HepG2 (cell line): ENCODE results near the gene FAM187B. TPM values are rescaled to one million over a fixed set of nuclear protein-coding genes. Genes with fewer than 3 reads are reported as not detected.

Experiments
- BHLHE40 ChIP-seq: IDR thresholded peaks from 2 replicates; pipeline ENCODE4 v1.6.1; 2011; ENCODE audit warnings: low read length, improper control_type of control experiment
- ELF4 ChIP-seq: sonication (generic); formaldehyde crosslinking; IDR thresholded peaks from 2 replicates; pipeline ENCODE4 v1.5.0; 2020; ENCODE audit warnings: missing genetic modification reagents, mild to moderate bottlenecking, moderate library complexity, borderline replicate concordance
- ETV6 ChIP-seq: sonication (generic); formaldehyde crosslinking; conservative IDR thresholded peaks from 2 replicates; pipeline ENCODE4 v1.4.0; 2020; ENCODE audit warnings: missing genetic modification reagents
- GMEB2 ChIP-seq: IDR thresholded peaks from 2 replicates; pipeline ENCODE4 v1.6.1; 2016; ENCODE audit warnings: missing biosample characterization, missing genetic modification reagents, low read depth
- HNF1B ChIP-seq: sonication (generic); formaldehyde crosslinking; IDR thresholded peaks from 2 replicates; pipeline ENCODE4 v1.5.1; 2020; ENCODE audit warnings: mild to moderate bottlenecking, moderate library complexity, missing genetic modification reagents
- HOMEZ ChIP-seq: IDR thresholded peaks from 2 replicates; pipeline ENCODE4 v1.6.1; 2016; ENCODE audit warnings: low read depth
- JUN ChIP-seq: sonication (generic); formaldehyde crosslinking; IDR thresholded peaks from 2 replicates; pipeline ENCODE4 v1.4.0; 2020; ENCODE audit warnings: mild to moderate bottlenecking, missing genetic modification reagents
- NFIB ChIP-seq: sonication (generic); formaldehyde crosslinking; IDR thresholded peaks from 2 replicates; pipeline ENCODE4 v1.9.0; 2021; ENCODE audit warnings: missing genetic modification reagents, mild to moderate bottlenecking, borderline replicate concordance
- PCBP2 ChIP-seq: fragments of 200-400 bp; formaldehyde crosslinking; optimal IDR thresholded peaks from 2 replicates; pipeline ENCODE3; 2018; ENCODE audit warnings: low read length, low read depth; ENCODE audit not compliant: poor library complexity, severe bottlenecking
- POLR2G ChIP-seq: fragments of 200-400 bp; formaldehyde crosslinking; IDR thresholded peaks from 2 replicates; pipeline ENCODE4 v1.6.1; 2018; ENCODE audit warnings: mild to moderate bottlenecking, low read depth, low read length, moderate library complexity
- RAD51 ChIP-seq: fragments of 450-650 bp; IDR thresholded peaks from 2 replicates; pipeline ENCODE4 v1.6.1; 2016; ENCODE audit warnings: borderline replicate concordance
- SP1 ChIP-seq, 2 experiments: fragments of 450-650 bp in 1 of 2; sonication (generic) in 1 of 2; formaldehyde crosslinking in 1 of 2; IDR thresholded peaks; 2 replicates each; pipeline versions ENCODE4 v1.4.0 to v1.6.1; 2016 to 2020; ENCODE audit warnings: missing genetic modification reagents in 1 of 2
- ZC3H13 ChIP-seq: sonication (generic); formaldehyde crosslinking; IDR thresholded peaks from 2 replicates; pipeline ENCODE4 v1.8.1; 2023; ENCODE audit warnings: mild to moderate bottlenecking, missing genetic modification reagents, moderate library complexity
- ZFP90 ChIP-seq: sonication (generic); formaldehyde crosslinking; IDR thresholded peaks from 2 replicates; pipeline ENCODE4 v1.8.0; 2022; ENCODE audit warnings: missing genetic modification reagents, mild to moderate bottlenecking, inconsistent platforms, borderline replicate concordance
- ZNF234 ChIP-seq: sonication (generic); formaldehyde crosslinking; conservative IDR thresholded peaks from 2 replicates; pipeline ENCODE4 v1.5.1; 2020; ENCODE audit warnings: mild to moderate bottlenecking, missing genetic modification reagents
- ZNF550 ChIP-seq: sonication (generic); formaldehyde crosslinking; IDR thresholded peaks from 2 replicates; pipeline ENCODE4 v1.4.0; 2020; ENCODE audit warnings: mild to moderate bottlenecking, missing genetic modification reagents, borderline replicate concordance
- ZNF558 ChIP-seq: sonication (generic); formaldehyde crosslinking; IDR thresholded peaks from 2 replicates; pipeline ENCODE4 v1.9.0; 2022; ENCODE audit warnings: mild to moderate bottlenecking, missing genetic modification reagents, borderline replicate concordance
- ZNF574 ChIP-seq: sonication (generic); formaldehyde crosslinking; IDR thresholded peaks from 2 replicates; pipeline ENCODE4 v1.4.0; 2020; ENCODE audit warnings: missing genetic modification reagents
- ZNF761 ChIP-seq: sonication (generic); formaldehyde crosslinking; conservative IDR thresholded peaks from 2 replicates; pipeline ENCODE4 v1.4.0; 2020; ENCODE audit warnings: mild to moderate bottlenecking, missing genetic modification reagents
- ZNF768 ChIP-seq: sonication (generic); formaldehyde crosslinking; IDR thresholded peaks from 2 replicates; pipeline ENCODE4 v1.4.0; 2020; ENCODE audit warnings: missing genetic modification reagents
- polyA plus RNA-seq, 8 experiments: library from polyadenylated mRNA; depleted of rRNA in 3 of 8; stranded (reverse) in 7 of 8; unstranded in 1 of 8; fragments of >200 nt; fragmentation: Illumina TruSeq in 4 of 8; extraction: Trizol in 4 of 8; gene quantifications; 2 replicates each; pipeline versions ENCODE4 v1.2.1 to v1.2.3, GENCODE V29; 2011 to 2016; ENCODE audit warnings: low read depth in 4 of 8, missing spikeins in 1 of 8, mixed read lengths in 1 of 8; ENCODE audit not compliant: insufficient read depth in 1 of 8
- total RNA-seq, 5 experiments: library from RNA; depleted of rRNA; stranded (reverse); fragments of >200 nt; fragmentation: Illumina TruSeq; extraction: Trizol; gene quantifications; 2 replicates each; pipeline ENCODE4 v1.2.3, GENCODE V29; 2016; ENCODE audit warnings: low read depth in 1 of 5
- TF ChIP-seq, protein P1 (sequence below): sonication (generic); formaldehyde crosslinking; IDR thresholded peaks from 2 replicates; pipeline ENCODE4 v1.4.0; 2020; ENCODE audit warnings: mild to moderate bottlenecking, missing genetic modification reagents

The FAM187B gene
- total and polyA plus RNA-seq, 2 of the 13 experiments (the other 11 are each of a cell fraction or from before 2014, with no cell fraction given): not detected

DNA sequence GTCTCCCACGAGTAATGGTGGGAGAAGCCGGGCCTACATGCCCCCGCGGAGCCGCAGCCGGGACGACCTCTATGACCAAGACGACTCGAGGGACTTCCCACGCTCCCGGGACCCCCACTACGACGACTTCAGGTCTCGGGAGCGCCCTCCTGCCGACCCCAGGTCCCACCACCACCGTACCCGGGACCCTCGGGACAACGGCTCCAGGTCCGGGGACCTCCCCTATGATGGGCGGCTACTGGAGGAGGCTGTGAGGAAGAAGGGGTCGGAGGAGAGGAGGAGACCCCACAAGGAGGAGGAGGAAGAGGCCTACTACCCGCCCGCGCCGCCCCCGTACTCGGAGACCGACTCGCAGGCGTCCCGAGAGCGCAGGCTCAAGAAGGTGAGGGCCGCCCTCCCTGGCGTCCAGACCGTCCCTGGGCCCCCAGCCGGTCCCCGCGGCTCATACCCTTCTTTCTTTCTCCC, 38.8 kb upstream of the FAM187B start (continued):
- TF ChIP-seq GMEB2 (CRISPR knock-in tag) (no peak), JUN (CRISPR knock-in tag) (no peak), ZNF761 (CRISPR knock-in tag) (no peak), ZFP90 (CRISPR knock-in tag) (no peak), HOMEZ (CRISPR knock-in tag) (no peak), POLR2G (no peak), NFIB (no peak), BHLHE40 (no peak), RAD51 (no peak), ZNF550 (CRISPR knock-in tag) (no peak), ZNF558 (peak; percentile 81; the same call in 1 of the 2 replicates), ZNF234 (CRISPR knock-in tag) (no peak), ETV6 (0 out of 2 replicates have a peak, but pooled peaks have one; percentile 13), ZNF768 (peak; percentile 15; the same call in 1 of the 2 replicates), ZC3H13 (0 out of 2 replicates have a peak, but pooled peaks have one; percentile 7), PCBP2 (no peak), HNF1B (CRISPR knock-in tag) (peak; percentile 50), ELF4 (CRISPR knock-in tag) (no peak), ZNF574 (no peak), SP1 (IDR thresholded peaks at IDR 0.05) (no peak), SP1 (CRISPR knock-in tag; IDR thresholded peaks at IDR 0.05) (no peak)
- TF ChIP-seq, protein P1, sequence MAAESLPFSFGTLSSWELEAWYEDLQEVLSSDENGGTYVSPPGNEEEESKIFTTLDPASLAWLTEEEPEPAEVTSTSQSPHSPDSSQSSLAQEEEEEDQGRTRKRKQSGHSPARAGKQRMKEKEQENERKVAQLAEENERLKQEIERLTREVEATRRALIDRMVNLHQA: no peak
